PC-9 (cell line): ENCODE data around the gene TRIP12.

Source experiments
- EZH2 ChIP-seq: fragments of 200-600 bp; sonication (generic); IDR thresholded peaks from 2 replicates; pipeline ENCODE4 v1.8.0; 2017; ENCODE audit warnings: antibody characterized with exemption, low read depth
- TF ChIP-seq, protein P1 (sequence below): fragments of 200-600 bp; sonication (generic); conservative IDR thresholded peaks from 2 replicates; pipeline ENCODE4 v1.6.1; 2017; ENCODE audit warnings: mixed run types, antibody characterized with exemption, mild to moderate bottlenecking, moderate library complexity

DNA sequence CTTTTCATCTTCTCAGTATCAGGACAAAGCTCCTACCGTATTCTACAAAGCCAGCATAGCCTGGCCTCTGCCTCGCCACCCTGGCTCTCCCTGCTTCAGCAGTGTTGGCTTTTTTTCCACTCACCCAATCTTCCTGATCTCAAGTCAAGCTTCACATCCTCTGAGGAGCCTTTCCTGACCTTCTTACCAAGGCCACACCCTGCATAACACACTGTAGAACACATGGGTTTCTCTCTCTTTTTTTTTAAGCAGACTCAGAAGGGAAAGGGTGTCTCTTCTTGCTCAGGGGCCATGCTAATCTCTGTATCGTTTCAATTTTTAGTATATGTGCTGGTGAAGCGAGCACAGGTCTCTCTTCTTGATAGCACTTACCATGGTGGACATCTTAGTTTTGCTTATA lies 15.7 kb upstream of the TRIP12 start:
- TF ChIP-seq, protein P1, sequence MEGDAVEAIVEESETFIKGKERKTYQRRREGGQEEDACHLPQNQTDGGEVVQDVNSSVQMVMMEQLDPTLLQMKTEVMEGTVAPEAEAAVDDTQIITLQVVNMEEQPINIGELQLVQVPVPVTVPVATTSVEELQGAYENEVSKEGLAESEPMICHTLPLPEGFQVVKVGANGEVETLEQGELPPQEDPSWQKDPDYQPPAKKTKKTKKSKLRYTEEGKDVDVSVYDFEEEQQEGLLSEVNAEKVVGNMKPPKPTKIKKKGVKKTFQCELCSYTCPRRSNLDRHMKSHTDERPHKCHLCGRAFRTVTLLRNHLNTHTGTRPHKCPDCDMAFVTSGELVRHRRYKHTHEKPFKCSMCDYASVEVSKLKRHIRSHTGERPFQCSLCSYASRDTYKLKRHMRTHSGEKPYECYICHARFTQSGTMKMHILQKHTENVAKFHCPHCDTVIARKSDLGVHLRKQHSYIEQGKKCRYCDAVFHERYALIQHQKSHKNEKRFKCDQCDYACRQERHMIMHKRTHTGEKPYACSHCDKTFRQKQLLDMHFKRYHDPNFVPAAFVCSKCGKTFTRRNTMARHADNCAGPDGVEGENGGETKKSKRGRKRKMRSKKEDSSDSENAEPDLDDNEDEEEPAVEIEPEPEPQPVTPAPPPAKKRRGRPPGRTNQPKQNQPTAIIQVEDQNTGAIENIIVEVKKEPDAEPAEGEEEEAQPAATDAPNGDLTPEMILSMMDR = no peak
- no peak for TF ChIP-seq EZH2
